GM12878 (cell line): ENCODE data around the gene ZNF672. TPM values are rescaled to one million over a fixed set of nuclear protein-coding genes. Genes with fewer than 3 reads are reported as not detected.

Experiments
- ATAC-seq: fragments of 200-7000 bp; cut with Tn5 transposase; 3 replicates; pipeline ENCODE4 v1.9.1; 2020; ENCODE audit warnings: mild to moderate bottlenecking, moderate library complexity
- BruUV-seq: library from RNA; stranded (reverse); fragments of 400-500 nt; replicated peaks from 2 replicates; lab custom pipeline; 2021; lab: Mats Ljungman, UMichigan
- CTCF ChIA-PET: fragments of 300-600 bp; sonication (Branson Sonifier 250); formaldehyde crosslinking; extraction: SDS; loops from one replicate; lab custom pipeline; 2021; ENCODE audit warnings: inconsistent platforms; lab: Yijun Ruan, JAX
- POLR2A ChIA-PET: fragments of 350-600 bp; formaldehyde crosslinking; extraction: SDS; loops from one replicate; lab custom pipeline; 2021; ENCODE audit warnings: inconsistent platforms; lab: Charles Lee
- RAD21 ChIA-PET: fragments of 300-600 bp; sonication (Branson Sonifier 250); formaldehyde crosslinking; loops from one replicate; lab custom pipeline; 2023; ENCODE audit warnings: antibody characterized with exemption; ENCODE audit not compliant: unreplicated experiment; lab: Charles Lee
- SMC1A ChIA-PET: fragments of 300-600 bp; sonication (Branson Sonifier 250); formaldehyde crosslinking; loops from one replicate; lab custom pipeline; 2023; ENCODE audit not compliant: unreplicated experiment, uncharacterized antibody; lab: Charles Lee
- DNase-seq: peaks from one replicate; pipeline ENCODE4 v3.0.0-alpha.2; 2011; ENCODE audit warnings: low read depth, low spot score
- FAIRE-seq: peaks from 3 replicates; lab custom pipeline; 2011; peaks lifted over from hg19 to GRCh38; lab: Jason Lieb, UNC
- H2AFZ ChIP-seq: 2 replicates; pipeline ENCODE4 v1.6.0; 2011; ENCODE audit warnings: low read depth, low read length, control low read depth; ENCODE audit not compliant: control insufficient read depth
- H3K27ac ChIP-seq: 2 replicates; pipeline ENCODE4 v1.5.1; 2011; ENCODE audit warnings: control low read depth; ENCODE audit not compliant: control insufficient read depth, insufficient read depth
- H3K27me3 ChIP-seq, 2 experiments: replicated peaks in 1 of 2; 2 replicates each; pipeline versions ENCODE4 v1.6.0 to v1.6.1; 2011; ENCODE audit warnings: low read length in 1 of 2; ENCODE audit not compliant: control insufficient read depth in 2 of 2, insufficient read depth in 2 of 2
- H3K36me3 ChIP-seq, 2 experiments: 2 replicates each; pipeline ENCODE4 v1.5.1; 2011; ENCODE audit warnings: low read length in 1 of 2; ENCODE audit not compliant: control insufficient read depth in 2 of 2, insufficient read depth in 2 of 2
- H3K4me1 ChIP-seq: 2 replicates; pipeline ENCODE4 v1.6.1; 2011; ENCODE audit warnings: mild to moderate bottlenecking, low read length, moderate library complexity, mixed read lengths; ENCODE audit not compliant: control insufficient read depth, insufficient read depth
- H3K4me2 ChIP-seq: 2 replicates; pipeline ENCODE4 v1.6.0; 2011; ENCODE audit warnings: control low read depth; ENCODE audit not compliant: control insufficient read depth, insufficient read depth
- H3K4me3 ChIP-seq: fragments of 200-600 bp; sonication (generic); 2 replicates; pipeline ENCODE4 v1.5.1; 2016
- H3K79me2 ChIP-seq: 2 replicates; pipeline ENCODE4 v1.6.0; 2011; ENCODE audit warnings: low read length; ENCODE audit not compliant: control insufficient read depth, insufficient read depth
- H3K9ac ChIP-seq: 2 replicates; pipeline ENCODE4 v1.8.0; 2011; ENCODE audit warnings: low read length, control low read depth, mixed read lengths; ENCODE audit not compliant: control insufficient read depth, insufficient read depth
- H3K9me3 ChIP-seq: replicated peaks from 3 replicates; pipeline ENCODE4 v1.5.1; 2011; ENCODE audit warnings: mild to moderate bottlenecking, low read length; ENCODE audit not compliant: control insufficient read depth, insufficient read depth
- H4K20me1 ChIP-seq: 2 replicates; pipeline ENCODE4 v1.6.0; 2011; ENCODE audit not compliant: control insufficient read depth, insufficient read depth
- ETV6 ChIP-seq, 2 experiments: fragments of 450-650 bp in 1 of 2; IDR thresholded peaks in 1 of 2; conservative IDR thresholded peaks in 1 of 2; 2 replicates each; pipeline ENCODE4 v1.6.1; 2014; ENCODE audit warnings: antibody characterized with exemption in 1 of 2, borderline replicate concordance in 1 of 2, low read depth in 1 of 2, mild to moderate bottlenecking in 1 of 2, moderate library complexity in 1 of 2
- KLF5 ChIP-seq: fragments of 450-650 bp; IDR thresholded peaks from 2 replicates; pipeline ENCODE4 v1.6.1; 2014; ENCODE audit warnings: mild to moderate bottlenecking; ENCODE audit not compliant: partially characterized antibody
- PML ChIP-seq: IDR thresholded peaks from 2 replicates; pipeline ENCODE4 v1.6.1; 2012; ENCODE audit warnings: low read length, inconsistent platforms
- WGBS: methylation state at CpG from one replicate; pipeline ENCODE4 v1.1.6; 2016; ENCODE audit warnings: low lambda C conversion rate; ENCODE audit not compliant: insufficient replicate concordance, insufficient coverage; ENCODE audit errors: missing lambda C conversion rate; 5-methylcytosine and 5-hydroxymethylcytosine counted together
- in situ Hi-C: fragments of 300-500 bp; cut with MboI; formaldehyde crosslinking; loops from 9 replicates; pipeline ENCODE4 v1.14.3; 2018; ENCODE audit warnings: mixed read lengths
- intact Hi-C: fragments of 100-400 bp; cut with micrococcal nuclease; formaldehyde crosslinking; loops from one replicate; pipeline ENCODE4 v1.14.2; 2022; ENCODE audit not compliant: unreplicated experiment
- polyA plus RNA-seq, 11 experiments: library from polyadenylated mRNA; depleted of rRNA in 4 of 11; unstranded in 6 of 11; stranded (reverse) in 5 of 11; fragments of >200 nt; fragmentation: Nextera tagmentation in 4 of 11; fragmentation: Illumina TruSeq in 1 of 11; extraction: Ambion mirVana in 4 of 11; extraction: Trizol in 1 of 11; gene quantifications; 1 replicate in 1 of 11; 2 replicates in 10 of 11; pipeline versions ENCODE4 v1.2.1 to v1.2.3, GENCODE V29; 2011 to 2016; ENCODE audit warnings: inconsistent platforms in 2 of 11, missing spikeins in 2 of 11, low read depth in 1 of 11
- total RNA-seq, 4 experiments: library from RNA; depleted of rRNA in 3 of 4; stranded (reverse); fragments of >200 nt in 3 of 4; fragmentation: Illumina TruSeq in 1 of 4; extraction: Trizol in 1 of 4; gene quantifications; 2 replicates each; pipeline versions ENCODE4 v1.2.1 to v1.2.3, GENCODE V29; 2013 to 2021
- TF ChIP-seq, protein P1 (sequence below): fragments of 450-650 bp; formaldehyde crosslinking; IDR thresholded peaks from 2 replicates; pipeline ENCODE4 v1.4.0; 2020; ENCODE audit warnings: mild to moderate bottlenecking, moderate library complexity
- TF ChIP-seq, protein P2 (sequence below): IDR thresholded peaks from 2 replicates; pipeline ENCODE4 v1.6.1; 2011; ENCODE audit warnings: low read depth, mild to moderate bottlenecking, low read length, moderate library complexity, borderline replicate concordance; ENCODE audit errors: extremely low read depth

Gene ZNF672
- total and polyA plus RNA-seq, 10 of the 15 experiments (the other 5 are each of a cell fraction or from before 2014, with no cell fraction given) = 2.9 to 51.3 (median 39.8) TPM

DNA sequence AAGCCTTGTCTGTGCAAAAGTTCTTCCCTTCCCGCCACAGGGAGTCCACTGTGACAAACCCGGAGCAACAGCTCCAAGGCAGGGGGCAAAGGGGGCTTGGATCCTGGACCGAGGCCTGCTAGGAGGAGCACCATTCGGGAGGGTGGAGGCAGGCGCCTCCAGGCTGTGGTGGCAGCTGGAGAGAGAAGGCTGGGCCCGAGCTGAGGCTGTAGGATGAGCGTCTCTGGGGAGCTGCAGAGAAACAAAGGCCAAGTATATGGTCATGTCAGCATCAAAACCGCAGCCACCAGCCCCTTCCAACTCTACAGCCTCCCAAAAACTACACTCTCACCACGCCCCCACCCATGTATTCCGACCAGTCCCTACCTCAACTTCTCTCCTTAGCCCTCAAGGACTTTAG is 12.9 kb upstream of the ZNF672 start:
- Histone ChIP-seq H3K36me3 (peaks cover 2 to 13% of the 10 kb centered on the region in 2 experiments; a peak in 3 of 4 replicates), H3K79me2 (peaks cover 35% of the 10 kb centered on the region), H2AFZ (peak overlapping the region; percentile 93), H4K20me1 (no peaks in the 10 kb centered on the region), H3K9me3 (no peaks in the 10 kb centered on the region), H3K27ac (peak overlapping the region; percentile 98), H3K4me3 (peak overlapping the region; percentile 79), H3K4me1 (peaks cover 13% of the 10 kb centered on the region), H3K27me3 (no peaks in the 10 kb centered on the region), H3K4me2 (peak overlapping the region; percentile 97), H3K9ac (peak overlapping the region; percentile 81)
- TF ChIP-seq ETV6 (conservative IDR thresholded peaks at IDR 0.05 in 1 of 2, IDR thresholded peaks at IDR 0.05 in 1 of 2; ENCODE audit: borderline replicate concordance in 1 of 2, low read depth in 1 of 2) (no peak), KLF5 (no peak), PML (no peak)
- TF ChIP-seq, protein P1, sequence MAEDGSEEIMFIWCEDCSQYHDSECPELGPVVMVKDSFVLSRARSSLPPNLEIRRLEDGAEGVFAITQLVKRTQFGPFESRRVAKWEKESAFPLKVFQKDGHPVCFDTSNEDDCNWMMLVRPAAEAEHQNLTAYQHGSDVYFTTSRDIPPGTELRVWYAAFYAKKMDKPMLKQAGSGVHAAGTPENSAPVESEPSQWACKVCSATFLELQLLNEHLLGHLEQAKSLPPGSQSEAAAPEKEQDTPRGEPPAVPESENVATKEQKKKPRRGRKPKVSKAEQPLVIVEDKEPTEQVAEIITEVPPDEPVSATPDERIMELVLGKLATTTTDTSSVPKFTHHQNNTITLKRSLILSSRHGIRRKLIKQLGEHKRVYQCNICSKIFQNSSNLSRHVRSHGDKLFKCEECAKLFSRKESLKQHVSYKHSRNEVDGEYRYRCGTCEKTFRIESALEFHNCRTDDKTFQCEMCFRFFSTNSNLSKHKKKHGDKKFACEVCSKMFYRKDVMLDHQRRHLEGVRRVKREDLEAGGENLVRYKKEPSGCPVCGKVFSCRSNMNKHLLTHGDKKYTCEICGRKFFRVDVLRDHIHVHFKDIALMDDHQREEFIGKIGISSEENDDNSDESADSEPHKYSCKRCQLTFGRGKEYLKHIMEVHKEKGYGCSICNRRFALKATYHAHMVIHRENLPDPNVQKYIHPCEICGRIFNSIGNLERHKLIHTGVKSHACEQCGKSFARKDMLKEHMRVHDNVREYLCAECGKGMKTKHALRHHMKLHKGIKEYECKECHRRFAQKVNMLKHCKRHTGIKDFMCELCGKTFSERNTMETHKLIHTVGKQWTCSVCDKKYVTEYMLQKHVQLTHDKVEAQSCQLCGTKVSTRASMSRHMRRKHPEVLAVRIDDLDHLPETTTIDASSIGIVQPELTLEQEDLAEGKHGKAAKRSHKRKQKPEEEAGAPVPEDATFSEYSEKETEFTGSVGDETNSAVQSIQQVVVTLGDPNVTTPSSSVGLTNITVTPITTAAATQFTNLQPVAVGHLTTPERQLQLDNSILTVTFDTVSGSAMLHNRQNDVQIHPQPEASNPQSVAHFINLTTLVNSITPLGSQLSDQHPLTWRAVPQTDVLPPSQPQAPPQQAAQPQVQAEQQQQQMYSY (CRISPR knock-in tag) = no peak
- TF ChIP-seq, protein P2, sequence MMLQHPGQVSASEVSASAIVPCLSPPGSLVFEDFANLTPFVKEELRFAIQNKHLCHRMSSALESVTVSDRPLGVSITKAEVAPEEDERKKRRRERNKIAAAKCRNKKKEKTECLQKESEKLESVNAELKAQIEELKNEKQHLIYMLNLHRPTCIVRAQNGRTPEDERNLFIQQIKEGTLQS = no peak
- DNase-seq (no peak), FAIRE-seq (no peak), ATAC-seq (no peak)
- POLR2A ChIA-PET = interaction anchor here (0.6 to 5.2 kb wide), 6 partner anchors 13 to 134 kb away, joined by 3 to 83 read pairs (median 5); partner anchors contain the start of genes ZNF672 and ZNF692
- no TSS peak for BruUV-seq
- CTCF ChIA-PET = interaction anchor here (0.8 to 5.2 kb wide), 4 partner anchors 12 to 81 kb away, joined by 5 to 79 read pairs (median 10); partner anchors contain the start of genes PGBD2, ZNF672 and ZNF692
- WGBS = 20% methylated on average over 10 of the region's 10 CpGs
- in situ Hi-C loops = no loop called here
- RAD21 ChIA-PET = interaction anchor here (1.0 to 4.4 kb wide), 8 partner anchors 13 to 137 kb away, joined by 3 to 46 read pairs (median 10); partner anchors contain the start of genes ZNF672 and ZNF692
- SMC1A ChIA-PET = interaction anchor here (2.9 to 4.8 kb wide), 2 partner anchors 13 to 19 kb away, joined by 12 to 48 read pairs; partner anchors contain the start of gene ZNF672
- intact Hi-C loops = no loop called here
